ENCODE data around the gene SORL1.
A peak's percentile ranks its signal among the peaks of the same experiment; 100 is the strongest.

Gene SORL1

GRCh38 chr11:121474680-121475079 is 22.6 kb downstream of the SORL1 start:
- no peak for DNase-seq

DNA sequence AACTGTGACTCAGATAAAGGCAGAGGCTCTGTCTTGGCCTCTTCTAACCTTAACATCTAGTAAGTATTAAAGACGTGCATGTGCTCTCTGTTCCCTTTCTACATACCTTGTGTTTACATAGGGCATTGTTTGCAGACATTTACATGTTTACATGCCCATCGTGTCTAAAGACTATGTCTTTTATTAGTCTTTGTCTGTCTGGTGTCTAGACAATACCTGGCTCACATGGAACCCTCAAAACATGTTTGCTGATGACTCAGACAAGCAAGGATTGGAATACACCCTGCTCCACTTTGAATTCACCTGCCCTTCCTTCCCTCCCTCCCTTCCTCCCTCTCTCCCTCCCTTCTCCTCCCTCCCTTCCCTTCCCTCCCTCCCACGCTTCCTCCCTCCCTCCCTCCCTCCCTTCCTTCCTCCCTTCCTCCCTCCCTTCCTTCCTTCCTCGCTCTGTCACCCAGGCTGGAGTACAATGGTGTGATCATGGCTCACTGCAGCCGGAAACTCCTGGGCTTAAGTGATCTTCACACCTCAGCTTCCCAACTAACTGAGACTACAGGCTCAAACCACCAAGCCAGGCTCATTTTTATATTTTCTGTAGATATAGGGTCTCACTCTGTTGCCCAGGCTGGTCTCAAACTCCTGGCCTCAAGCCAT is 24.4 kb downstream of the SORL1 start:
- DNase-seq: no peak

GRCh38 chr11:121478226-121478894 is 26.2 kb downstream of the SORL1 start:
- DNase-seq: no peak

DNA sequence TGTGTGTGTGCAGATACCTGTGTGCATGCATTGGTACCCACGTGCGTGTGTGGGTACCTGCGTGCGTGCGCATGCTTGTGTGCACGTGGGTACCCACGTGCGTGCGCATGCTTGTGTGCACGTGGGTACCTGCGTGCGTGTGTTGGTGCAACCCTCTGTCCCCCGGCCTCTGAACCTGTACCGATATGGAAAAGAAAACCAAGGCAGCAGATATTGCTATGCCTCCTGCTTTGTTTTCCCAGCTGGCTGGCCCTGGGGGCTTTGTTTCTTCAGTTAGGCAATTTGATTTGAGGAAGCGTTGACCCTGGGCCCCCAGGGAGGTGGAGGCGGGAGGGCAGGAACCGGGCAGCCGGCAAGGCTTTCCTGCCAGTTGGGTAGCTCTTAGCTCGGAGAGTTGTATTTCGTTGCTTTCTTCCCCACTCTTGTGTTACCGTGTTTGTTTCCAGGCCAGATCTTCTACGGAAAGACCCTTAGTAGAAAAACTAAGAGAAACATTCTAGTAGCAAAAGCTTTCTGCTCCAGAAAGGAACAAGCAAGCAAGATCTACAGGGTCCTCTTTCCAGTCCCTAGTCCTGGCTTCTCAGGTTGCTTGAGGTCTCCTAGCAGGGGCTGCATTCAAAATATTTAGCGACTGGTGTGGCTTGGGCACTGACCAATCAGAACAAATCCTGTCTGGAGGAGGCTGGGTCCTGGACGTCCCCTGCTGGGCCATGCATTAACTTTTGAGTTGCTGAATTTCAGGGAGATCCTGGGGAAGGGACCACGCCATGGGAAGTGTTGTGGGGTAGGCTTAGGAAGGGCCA is 27.0 kb downstream of the SORL1 start:
- no peak for DNase-seq

DNA sequence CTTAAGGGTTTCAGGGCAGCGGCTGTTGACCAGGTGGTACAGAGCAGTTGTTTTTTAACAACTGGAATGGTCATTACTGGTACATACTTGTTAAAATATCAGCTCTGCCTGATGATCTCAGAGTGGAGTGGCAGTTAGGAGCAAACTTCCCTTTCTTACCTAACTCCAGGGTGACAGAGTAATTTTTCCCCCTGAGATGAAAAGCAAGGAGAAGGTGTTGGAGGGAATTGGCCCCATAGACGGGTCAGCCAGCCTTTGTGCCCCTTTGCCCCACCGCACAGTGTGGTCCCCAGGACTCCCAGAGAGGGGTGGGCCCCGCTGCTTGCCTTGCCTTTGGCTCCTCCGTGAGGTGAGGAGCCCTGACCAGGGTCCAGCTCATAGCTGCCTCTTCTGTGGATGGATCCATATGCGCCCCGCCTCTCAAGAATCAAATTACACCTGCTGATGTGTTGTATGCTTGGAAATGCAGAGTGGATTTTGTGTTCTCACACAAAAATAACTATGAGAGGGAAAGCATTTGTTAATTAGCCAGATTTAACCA is 27.7 kb downstream of the SORL1 start:
- DNase-seq: no peak

GRCh38 chr11:121481484-121482230 is 29.5 kb downstream of the SORL1 start:
- peak in 4 of 5 donors; percentile 42 to 92 (median 52) for DNase-seq

GRCh38 chr11:121482231-121483129 is 30.4 kb downstream of the SORL1 start:
- peak in 4 of 5 donors; percentile 40 to 83 (median 48) for DNase-seq

DNA sequence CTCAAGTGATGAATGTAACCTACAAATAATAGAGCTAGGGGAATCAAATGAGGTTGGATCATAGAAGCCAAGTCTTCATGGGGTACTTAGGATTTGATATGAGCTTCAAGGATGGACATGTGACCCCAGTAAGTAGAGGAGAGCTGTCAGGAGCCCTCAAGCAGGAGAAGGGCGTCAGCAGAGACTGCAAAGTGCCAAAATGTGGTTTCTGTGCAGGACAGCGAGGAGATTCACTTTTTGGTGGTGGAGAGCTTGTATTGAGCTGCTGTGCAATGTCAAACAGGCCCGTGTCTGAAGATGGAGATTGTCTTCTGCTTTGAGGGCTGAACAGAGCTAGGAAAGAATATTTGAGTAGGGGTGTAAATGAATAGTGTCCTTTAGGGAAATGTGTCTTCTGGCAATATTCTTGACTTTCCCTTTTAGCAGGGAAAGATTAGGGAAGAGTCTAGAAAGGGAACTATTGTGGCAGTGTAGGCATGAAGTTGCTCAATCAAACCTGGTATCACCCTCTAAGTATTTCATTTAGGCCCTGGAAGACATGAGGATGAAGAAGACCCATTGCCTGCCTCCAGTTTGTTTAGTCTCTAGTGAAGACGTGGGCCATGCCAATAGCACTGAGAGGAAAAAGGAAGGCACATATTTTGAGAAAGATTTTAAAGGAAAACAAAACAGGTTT is 31.8 kb downstream of the SORL1 start:
- no peak for DNase-seq

- no peak for DNase-seq
These were observed 33.1 kb downstream of the SORL1 start for GRCh38 chr11:121485216-121485615.

DNA sequence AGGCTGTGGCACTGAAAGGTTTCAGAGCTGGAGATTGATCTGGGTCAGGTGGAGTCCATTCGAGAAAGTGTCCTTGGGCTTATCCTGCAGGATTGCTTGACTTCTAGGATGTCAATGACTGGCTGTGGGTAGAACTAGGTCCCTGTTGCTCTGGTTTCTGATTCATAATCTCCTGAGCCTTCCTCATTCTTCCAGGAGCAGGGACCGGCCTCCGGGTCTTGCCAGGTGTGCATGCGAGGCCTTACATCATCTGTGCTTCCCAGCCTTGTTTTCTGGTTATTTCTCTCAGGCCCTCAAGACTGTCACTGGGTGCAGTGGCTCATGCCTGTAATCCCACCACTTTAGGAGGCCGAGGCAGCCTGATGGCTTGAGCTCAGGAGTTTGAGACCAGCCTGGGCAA is 33.9 kb downstream of the SORL1 start:
- DNase-seq: no peak

GRCh38 chr11:121487191-121487590 is 35.1 kb downstream of the SORL1 start:
- DNase-seq: no peak

GRCh38 chr11:121488170-121488569 is 36.1 kb downstream of the SORL1 start:
- DNase-seq: no peak

GRCh38 chr11:121488641-121489040 is 36.5 kb downstream of the SORL1 start:
- DNase-seq: no peak

DNA sequence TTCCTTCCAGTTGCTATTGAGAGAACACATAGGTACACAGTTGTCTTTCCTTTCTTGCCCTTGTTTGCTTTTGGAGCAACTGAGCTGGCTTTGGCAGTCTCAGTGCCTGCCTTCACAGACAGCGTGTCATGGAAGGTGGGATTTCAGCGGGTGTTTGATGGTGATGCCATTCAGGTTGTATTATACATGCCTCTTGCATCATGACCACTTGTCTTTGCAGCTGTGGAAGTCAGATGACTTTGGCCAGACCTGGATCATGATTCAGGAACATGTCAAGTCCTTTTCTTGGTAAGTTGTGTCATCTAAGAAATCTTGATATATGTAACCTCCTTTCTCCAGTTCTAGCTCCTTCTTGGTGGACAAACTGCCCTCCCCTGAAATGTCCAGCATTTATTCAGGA is 37.7 kb downstream of the SORL1 start:
- no peak for DNase-seq

DNA sequence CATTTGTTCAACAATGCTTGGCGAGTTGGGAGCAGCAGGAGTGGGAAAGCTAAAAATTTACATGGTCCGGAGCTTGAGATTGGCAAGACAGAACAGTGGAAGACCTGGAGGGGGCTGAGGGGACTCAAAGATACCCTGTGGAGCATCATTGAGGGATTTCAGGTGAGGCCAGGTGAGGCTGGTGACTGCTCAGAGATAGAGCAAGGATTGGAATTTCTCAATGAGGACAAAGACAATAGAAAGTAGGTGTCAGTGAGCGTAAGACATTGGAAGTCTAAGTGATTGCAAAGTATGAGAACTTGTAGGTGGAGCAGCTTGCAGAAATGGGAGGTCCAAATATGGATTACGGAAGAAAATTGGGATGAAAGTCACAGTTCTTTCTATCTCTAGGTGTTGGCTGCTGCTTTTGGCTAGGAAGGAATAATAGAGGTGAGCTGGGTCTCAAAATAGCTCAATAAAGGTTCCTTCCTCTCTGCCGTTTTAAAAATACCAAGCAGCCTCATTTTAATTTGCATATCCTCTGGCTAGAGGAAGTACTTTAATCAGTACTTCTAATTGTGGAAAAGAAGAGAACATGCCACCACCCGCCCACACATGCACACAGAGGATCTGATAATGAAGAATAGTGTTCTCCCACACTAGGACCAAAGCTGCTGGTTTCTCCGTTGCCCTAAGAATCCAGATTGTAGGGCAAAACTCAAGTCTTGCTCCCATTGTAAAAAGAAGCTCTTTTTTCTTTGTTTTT is 42.4 kb downstream of the SORL1 start:
- no peak for DNase-seq

- no peak for DNase-seq
These were observed 45.3 kb downstream of the SORL1 start for GRCh38 chr11:121497176-121497998.

- no peak for DNase-seq
These were observed 47.3 kb downstream of the SORL1 start for GRCh38 chr11:121499405-121499804.

- no peak for DNase-seq
These were observed 48.2 kb downstream of the SORL1 start for GRCh38 chr11:121500275-121500674.

GRCh38 chr11:121500717-121501116 is 48.6 kb downstream of the SORL1 start:
- no peak for DNase-seq
